Left ventricle myocardium inferior (tissue), 1 donor: ENCODE results near the gene DRAM2. TPM values are rescaled to one million over a fixed set of nuclear protein-coding genes. Genes with fewer than 3 reads are reported as not detected.

Experiments used
- DNase-seq: peaks from one replicate; pipeline ENCODE4 v3.0.0-alpha.2; 2020
- H3K27ac ChIP-seq: fragments of 200-600 bp; replicated peaks from 2 replicates; pipeline ENCODE4 v1.8.0; 2021
- H3K27me3 ChIP-seq: fragments of 200-600 bp; 2 replicates; pipeline ENCODE4 v1.8.0; 2021; ENCODE audit warnings: low read depth
- H3K36me3 ChIP-seq: fragments of 200-600 bp; 2 replicates; pipeline ENCODE4 v1.8.0; 2021
- H3K4me1 ChIP-seq: fragments of 200-600 bp; 2 replicates; pipeline ENCODE4 v1.8.0; 2021
- H3K4me3 ChIP-seq: fragments of 200-600 bp; 2 replicates; pipeline ENCODE4 v1.8.0; 2021; ENCODE audit warnings: mild to moderate bottlenecking, moderate library complexity
- H3K9me3 ChIP-seq: fragments of 200-600 bp; replicated peaks from 2 replicates; pipeline ENCODE4 v1.8.0; 2021
- CTCF ChIP-seq: fragments of 200-600 bp; IDR thresholded peaks from 2 replicates; pipeline ENCODE4 v1.8.0; 2021; ENCODE audit warnings: antibody characterized with exemption, mild to moderate bottlenecking, borderline replicate concordance
- intact Hi-C: fragments of 100-400 bp; cut with micrococcal nuclease; formaldehyde crosslinking; loops from one replicate; pipeline ENCODE4 v1.11.0; 2022
- total RNA-seq: library from RNA; stranded (reverse); fragmentation: NEBNext Ultra II Directional; extraction: Animal tissue kit (Norgen Biotek cat#: 25700); gene quantifications from one replicate; pipeline ENCODE4 v1.2.1, GENCODE V29; 2021
- donor health status: DM: no; HTN: yes; CAD: no; lungs with severe emphysema.

Gene DRAM2
- total RNA-seq, 1 donor from 2014 or later: 33.0 TPM

GRCh38 chr1:111176678-111177077 is 36.8 kb upstream of the DRAM2 start:
- DNase-seq: no peak
- no peaks in the 10 kb centered on the region for H3K4me1 ChIP-seq
- intact Hi-C loops: no loop called here
- H3K27ac ChIP-seq: no peak overlapping the region
- peaks cover 63% of the 10 kb centered on the region for H3K36me3 ChIP-seq
- no peak for TF ChIP-seq CTCF
- H3K4me3 ChIP-seq: no peak overlapping the region
- H3K9me3 ChIP-seq: no peaks in the 10 kb centered on the region
- H3K27me3 ChIP-seq: no peaks in the 10 kb centered on the region

- Histone ChIP-seq H3K27me3 (no peaks in the 10 kb centered on the region), H3K4me1 (no peaks in the 10 kb centered on the region), H3K4me3 (no peak overlapping the region), H3K36me3 (peaks cover 63% of the 10 kb centered on the region), H3K9me3 (no peaks in the 10 kb centered on the region), H3K27ac (no peak overlapping the region)
- TF ChIP-seq CTCF: no peak
- intact Hi-C loops: no loop called here
- DNase-seq: no peak
These were observed 35.5 kb upstream of the DRAM2 start for GRCh38 chr1:111175349-111175748.

GRCh38 chr1:111174070-111174469 is 34.2 kb upstream of the DRAM2 start:
- no peak for DNase-seq
- H3K9me3 ChIP-seq: no peaks in the 10 kb centered on the region
- intact Hi-C loops: no loop called here
- no peak overlapping the region for H3K4me3 ChIP-seq
- H3K27ac ChIP-seq: no peak overlapping the region
- TF ChIP-seq CTCF: no peak
- no peaks in the 10 kb centered on the region for H3K27me3 ChIP-seq
- H3K4me1 ChIP-seq: peaks cover 8% of the 10 kb centered on the region
- peaks cover 65% of the 10 kb centered on the region for H3K36me3 ChIP-seq

GRCh38 chr1:111172463-111172862 is 32.6 kb upstream of the DRAM2 start:
- H3K27ac ChIP-seq: no peak overlapping the region
- H3K4me1 ChIP-seq: peaks cover 8% of the 10 kb centered on the region
- H3K36me3 ChIP-seq: peaks cover 73% of the 10 kb centered on the region
- intact Hi-C loops: no loop called here
- H3K4me3 ChIP-seq: no peak overlapping the region
- H3K27me3 ChIP-seq: no peaks in the 10 kb centered on the region
- TF ChIP-seq CTCF: no peak
- no peak for DNase-seq
- H3K9me3 ChIP-seq: no peaks in the 10 kb centered on the region

GRCh38 chr1:111164151-111164550 is 24.3 kb upstream of the DRAM2 start:
- intact Hi-C loops: no loop called here
- no peak overlapping the region for H3K4me3 ChIP-seq
- H3K36me3 ChIP-seq: peaks cover 63% of the 10 kb centered on the region
- no peaks in the 10 kb centered on the region for H3K9me3 ChIP-seq
- no peaks in the 10 kb centered on the region for H3K27me3 ChIP-seq
- DNase-seq: no peak
- no peak for TF ChIP-seq CTCF
- peaks cover 19% of the 10 kb centered on the region for H3K4me1 ChIP-seq
- H3K27ac ChIP-seq: no peak overlapping the region

GRCh38 chr1:111163363-111163762 is 23.5 kb upstream of the DRAM2 start:
- Histone ChIP-seq H3K27ac (no peak overlapping the region), H3K27me3 (no peaks in the 10 kb centered on the region), H3K4me1 (peaks cover 19% of the 10 kb centered on the region), H3K4me3 (no peak overlapping the region), H3K36me3 (peaks cover 56% of the 10 kb centered on the region), H3K9me3 (no peaks in the 10 kb centered on the region)
- no peak for TF ChIP-seq CTCF
- intact Hi-C loops: no loop called here
- no peak for DNase-seq
